Suprapubic skin (tissue), 4 donors: ENCODE data around the gene FRMD8. TPM values are rescaled to one million over a fixed set of nuclear protein-coding genes. Genes with fewer than 3 reads are reported as not detected.

Source experiments
- DNase-seq, 2 donors: peaks; one replicate each; pipeline ENCODE4 v3.0.0-alpha.2; 2019; ENCODE audit warnings: low spot score in 2 of 2
- H3K27ac ChIP-seq: fragments of 200-600 bp; sonication (generic); one replicate; pipeline ENCODE4 v1.5.1; 2019
- H3K27me3 ChIP-seq: fragments of 200-600 bp; sonication (generic); one replicate; pipeline ENCODE4 v1.5.1; 2019
- H3K36me3 ChIP-seq: fragments of 200-600 bp; sonication (generic); one replicate; pipeline ENCODE4 v1.5.1; 2019
- H3K4me1 ChIP-seq: fragments of 200-600 bp; sonication (generic); one replicate; pipeline ENCODE4 v1.5.1; 2019
- H3K4me3 ChIP-seq: fragments of 200-600 bp; sonication (generic); one replicate; pipeline ENCODE4 v1.5.1; 2019; ENCODE audit warnings: mild to moderate bottlenecking
- H3K9me3 ChIP-seq: fragments of 200-600 bp; sonication (generic); one replicate; pipeline ENCODE4 v1.5.1; 2019
- EP300 ChIP-seq: sonication (generic); formaldehyde crosslinking; IDR thresholded peaks from one replicate; pipeline ENCODE4 v1.6.1; 2017; ENCODE audit warnings: antibody characterized with exemption
- POLR2A ChIP-seq, 2 donors: fragments of 450-650 bp; IDR thresholded peaks; one replicate each; pipeline ENCODE4 v1.6.1; 2017; ENCODE audit warnings: antibody characterized with exemption in 2 of 2, mild to moderate bottlenecking in 2 of 2, moderate library complexity in 2 of 2
- POLR2AphosphoS5 ChIP-seq, 3 donors: sonication (generic); formaldehyde crosslinking; IDR thresholded peaks; one replicate each; pipeline ENCODE4 v1.6.1; 2017; ENCODE audit warnings: antibody characterized with exemption in 3 of 3
- WGBS: methylation state at CpG from one replicate; pipeline ENCODE4 v1.1.5; 2018; 5-methylcytosine and 5-hydroxymethylcytosine counted together
- total RNA-seq, 4 donors: library from RNA; depleted of rRNA; stranded (reverse); fragments of >200 nt; gene quantifications; one replicate each; pipeline ENCODE4 v1.1.0, GENCODE V29; 2016
- TF ChIP-seq, protein P1 (sequence below), 2 donors: fragments of 200-600 bp in 1 of 2; fragments of 450-650 bp in 1 of 2; sonication (generic) in 1 of 2; IDR thresholded peaks; one replicate each; pipeline ENCODE4 v1.5.1; 2016 to 2019; ENCODE audit warnings: antibody characterized with exemption in 2 of 2, mild to moderate bottlenecking in 1 of 2, moderate library complexity in 1 of 2

The FRMD8 gene
- total RNA-seq, 4 donors from 2014 or later = 56.2 to 107 (median 81.5) TPM

DNA sequence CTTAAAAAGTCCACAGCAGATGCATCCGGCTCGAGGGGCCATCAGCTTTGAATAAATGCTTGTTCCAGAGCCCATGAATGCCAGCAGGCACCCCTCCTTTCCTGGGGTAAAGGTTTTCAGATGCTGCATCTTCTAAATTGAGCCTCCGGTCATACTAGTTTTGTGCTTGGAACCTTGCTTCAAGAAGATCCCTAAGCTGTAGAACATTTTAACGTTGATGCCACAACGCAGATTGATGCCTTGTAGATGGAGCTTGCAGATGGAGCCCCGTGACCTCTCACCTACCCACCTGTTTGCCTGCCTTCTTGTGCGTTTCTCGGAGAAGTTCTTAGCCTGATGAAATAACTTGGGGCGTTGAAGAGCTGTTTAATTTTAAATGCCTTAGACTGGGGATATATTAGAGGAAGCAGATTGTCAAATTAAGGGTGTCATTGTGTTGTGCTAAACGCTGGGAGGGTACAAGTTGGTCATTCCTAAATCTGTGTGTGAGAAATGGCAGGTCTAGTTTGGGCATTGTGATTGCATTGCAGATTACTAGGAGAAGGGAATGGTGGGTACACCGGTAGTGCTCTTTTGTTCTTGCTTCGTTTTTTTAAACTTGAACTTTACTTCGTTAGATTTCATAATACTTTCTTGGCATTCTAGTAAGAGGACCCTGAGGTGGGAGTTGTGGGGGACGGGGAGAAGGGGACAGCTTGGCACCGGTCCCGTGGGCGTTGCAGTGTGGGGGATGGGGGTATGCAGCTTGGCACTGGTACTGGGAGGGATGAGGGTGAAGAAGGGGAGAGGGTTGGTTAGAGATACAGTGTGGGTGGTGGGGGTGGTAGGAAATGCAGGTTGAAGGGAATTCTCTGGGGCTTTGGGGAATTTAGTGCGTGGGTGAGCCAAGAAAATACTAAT lies 38.0 kb downstream of the FRMD8 start:
- peak overlapping the region; percentile 98 for H3K27ac ChIP-seq
- no peaks in the 10 kb centered on the region for H3K9me3 ChIP-seq
- H3K4me3 ChIP-seq = peak overlapping the region; percentile 91
- 3% methylated on average over 17 of the region's 18 CpGs for WGBS
- TF ChIP-seq POLR2AphosphoS5 (IDR thresholded peaks at IDR 0.05) = peak in 2 of 3 donors; percentile 49 to 74
- TF ChIP-seq, protein P1, sequence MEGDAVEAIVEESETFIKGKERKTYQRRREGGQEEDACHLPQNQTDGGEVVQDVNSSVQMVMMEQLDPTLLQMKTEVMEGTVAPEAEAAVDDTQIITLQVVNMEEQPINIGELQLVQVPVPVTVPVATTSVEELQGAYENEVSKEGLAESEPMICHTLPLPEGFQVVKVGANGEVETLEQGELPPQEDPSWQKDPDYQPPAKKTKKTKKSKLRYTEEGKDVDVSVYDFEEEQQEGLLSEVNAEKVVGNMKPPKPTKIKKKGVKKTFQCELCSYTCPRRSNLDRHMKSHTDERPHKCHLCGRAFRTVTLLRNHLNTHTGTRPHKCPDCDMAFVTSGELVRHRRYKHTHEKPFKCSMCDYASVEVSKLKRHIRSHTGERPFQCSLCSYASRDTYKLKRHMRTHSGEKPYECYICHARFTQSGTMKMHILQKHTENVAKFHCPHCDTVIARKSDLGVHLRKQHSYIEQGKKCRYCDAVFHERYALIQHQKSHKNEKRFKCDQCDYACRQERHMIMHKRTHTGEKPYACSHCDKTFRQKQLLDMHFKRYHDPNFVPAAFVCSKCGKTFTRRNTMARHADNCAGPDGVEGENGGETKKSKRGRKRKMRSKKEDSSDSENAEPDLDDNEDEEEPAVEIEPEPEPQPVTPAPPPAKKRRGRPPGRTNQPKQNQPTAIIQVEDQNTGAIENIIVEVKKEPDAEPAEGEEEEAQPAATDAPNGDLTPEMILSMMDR (IDR thresholded peaks at IDR 0.05) = no peak
- TF ChIP-seq POLR2A (IDR thresholded peaks at IDR 0.05) = peak in 1 of 2 donors; percentile 8
- TF ChIP-seq EP300 = no peak
- H3K27me3 ChIP-seq = no peaks in the 10 kb centered on the region
- peaks cover 11% of the 10 kb centered on the region for H3K36me3 ChIP-seq
- peaks cover 45% of the 10 kb centered on the region for H3K4me1 ChIP-seq
- peak; percentile 82 to 84 for DNase-seq

DNA sequence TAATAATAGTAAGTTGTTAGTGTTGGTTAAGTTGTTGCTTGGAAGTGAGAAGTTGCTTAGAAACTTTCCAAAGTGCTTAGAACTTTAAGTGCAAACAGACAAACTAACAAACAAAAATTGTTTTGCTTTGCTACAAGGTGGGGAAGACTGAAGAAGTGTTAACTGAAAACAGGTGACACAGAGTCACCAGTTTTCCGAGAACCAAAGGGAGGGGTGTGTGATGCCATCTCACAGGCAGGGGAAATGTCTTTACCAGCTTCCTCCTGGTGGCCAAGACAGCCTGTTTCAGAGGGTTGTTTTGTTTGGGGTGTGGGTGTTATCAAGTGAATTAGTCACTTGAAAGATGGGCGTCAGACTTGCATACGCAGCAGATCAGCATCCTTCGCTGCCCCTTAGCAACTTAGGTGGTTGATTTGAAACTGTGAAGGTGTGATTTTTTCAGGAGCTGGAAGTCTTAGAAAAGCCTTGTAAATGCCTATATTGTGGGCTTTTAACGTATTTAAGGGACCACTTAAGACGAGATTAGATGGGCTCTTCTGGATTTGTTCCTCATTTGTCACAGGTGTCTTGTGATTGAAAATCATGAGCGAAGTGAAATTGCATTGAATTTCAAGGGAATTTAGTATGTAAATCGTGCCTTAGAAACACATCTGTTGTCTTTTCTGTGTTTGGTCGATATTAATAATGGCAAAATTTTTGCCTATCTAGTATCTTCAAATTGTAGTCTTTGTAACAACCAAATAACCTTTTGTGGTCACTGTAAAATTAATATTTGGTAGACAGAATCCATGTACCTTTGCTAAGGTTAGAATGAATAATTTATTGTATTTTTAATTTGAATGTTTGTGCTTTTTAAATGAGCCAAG lies 38.9 kb downstream of the FRMD8 start:
- Histone ChIP-seq H3K9me3 (no peaks in the 10 kb centered on the region), H3K27me3 (no peaks in the 10 kb centered on the region), H3K27ac (peak overlapping the region; percentile 98), H3K36me3 (peaks cover 11% of the 10 kb centered on the region), H3K4me1 (peaks cover 45% of the 10 kb centered on the region), H3K4me3 (peak overlapping the region; percentile 91)
- WGBS = 2% methylated on average over 9 of the region's 9 CpGs
- peak; percentile 74 to 78 for DNase-seq
- TF ChIP-seq, protein P1 (IDR thresholded peaks at IDR 0.05) = peak in 1 of 2 donors; percentile 40
- TF ChIP-seq POLR2AphosphoS5 (IDR thresholded peaks at IDR 0.05) (peak; percentile 78 to 93 (median 83)), POLR2A (IDR thresholded peaks at IDR 0.05) (peak; percentile 57 to 66), EP300 (no peak)

DNA sequence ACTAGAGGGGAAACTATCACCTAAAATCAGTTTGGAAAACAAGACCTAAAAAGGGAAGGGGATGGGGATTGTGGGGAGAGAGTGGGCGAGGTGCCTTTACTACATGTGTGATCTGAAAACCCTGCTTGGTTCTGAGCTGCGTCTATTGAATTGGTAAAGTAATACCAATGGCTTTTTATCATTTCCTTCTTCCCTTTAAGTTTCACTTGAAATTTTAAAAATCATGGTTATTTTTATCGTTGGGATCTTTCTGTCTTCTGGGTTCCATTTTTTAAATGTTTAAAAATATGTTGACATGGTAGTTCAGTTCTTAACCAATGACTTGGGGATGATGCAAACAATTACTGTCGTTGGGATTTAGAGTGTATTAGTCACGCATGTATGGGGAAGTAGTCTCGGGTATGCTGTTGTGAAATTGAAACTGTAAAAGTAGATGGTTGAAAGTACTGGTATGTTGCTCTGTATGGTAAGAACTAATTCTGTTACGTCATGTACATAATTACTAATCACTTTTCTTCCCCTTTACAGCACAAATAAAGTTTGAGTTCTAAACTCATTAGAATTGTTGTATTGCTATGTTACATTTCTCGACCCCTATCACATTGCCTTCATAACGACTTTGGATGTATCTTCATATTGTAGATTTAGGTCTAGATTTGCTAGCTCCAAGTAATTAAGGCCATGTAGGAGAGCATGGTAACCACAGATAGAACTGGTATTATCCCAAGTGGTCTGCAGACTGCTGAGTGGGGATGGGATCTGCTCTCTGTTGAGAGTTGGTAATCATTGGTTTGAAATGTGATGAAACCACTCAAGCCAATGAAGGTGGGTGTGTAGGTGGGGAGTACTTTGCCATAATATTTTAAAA lies 39.8 kb downstream of the FRMD8 start:
- TF ChIP-seq, protein P1 (IDR thresholded peaks at IDR 0.05) = no peak
- peak; percentile 55 to 77 (median 61) for TF ChIP-seq POLR2AphosphoS5 (IDR thresholded peaks at IDR 0.05)
- TF ChIP-seq EP300 = no peak
- peak; percentile 6 to 25 for TF ChIP-seq POLR2A (IDR thresholded peaks at IDR 0.05)

DNA sequence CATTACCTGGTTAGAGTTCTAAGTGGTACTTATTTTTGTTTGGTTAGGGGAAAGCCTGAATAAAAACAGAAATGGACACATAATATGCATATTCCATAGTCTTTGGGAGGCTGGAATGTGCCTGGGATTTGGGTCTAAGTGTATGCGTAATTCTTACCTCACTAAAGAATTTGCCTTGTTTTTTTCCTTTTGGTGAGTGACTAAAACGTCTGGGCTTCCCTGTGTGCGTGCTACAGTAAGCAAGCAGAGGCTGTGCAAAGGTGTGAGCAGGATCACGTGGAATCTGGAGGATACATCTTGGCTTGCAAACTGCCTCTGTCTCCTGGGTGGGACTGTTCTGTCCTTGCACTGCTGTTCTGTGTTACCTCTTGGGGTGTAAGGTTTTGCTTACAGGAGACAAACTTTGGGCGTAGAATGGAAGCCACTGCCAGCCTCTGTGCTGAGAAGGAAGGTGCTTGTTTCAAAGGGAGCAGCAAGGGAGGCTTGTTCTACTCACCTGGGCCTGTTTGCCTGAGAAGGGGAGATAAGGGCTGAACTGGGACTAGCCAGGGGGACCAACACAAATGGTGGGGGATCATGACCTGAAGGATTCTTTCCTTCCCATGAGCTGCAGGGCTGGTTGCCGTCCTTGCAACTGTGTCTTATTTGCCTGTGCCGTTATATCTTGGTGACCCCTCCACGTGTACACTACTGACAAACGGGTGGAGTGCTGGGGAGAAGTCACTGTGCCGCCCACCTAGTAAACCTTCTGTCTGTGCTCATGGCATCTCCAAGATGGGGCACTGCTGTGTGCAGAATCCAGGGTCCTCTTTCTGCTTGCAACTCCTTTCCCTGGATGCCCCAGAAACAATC lies 40.6 kb downstream of the FRMD8 start:
- WGBS = 6% methylated on average over 10 of the region's 10 CpGs

More for the DNA sequence above, 39.8 kb downstream of the FRMD8 start:
- Histone ChIP-seq H3K36me3 (peaks cover 11% of the 10 kb centered on the region), H3K27ac (peak overlapping the region; percentile 98), H3K4me3 (peak overlapping the region; percentile 91), H3K4me1 (peaks cover 47% of the 10 kb centered on the region), H3K9me3 (no peaks in the 10 kb centered on the region), H3K27me3 (no peaks in the 10 kb centered on the region)
- peak; percentile 36 to 70 for DNase-seq
- WGBS = 1% methylated on average over 9 of the region's 9 CpGs

More for the DNA sequence above, 40.6 kb downstream of the FRMD8 start:
- peak overlapping the region; percentile 91 for H3K4me3 ChIP-seq
- H3K4me1 ChIP-seq = peaks cover 50% of the 10 kb centered on the region
- H3K36me3 ChIP-seq = peaks cover 11% of the 10 kb centered on the region
- H3K9me3 ChIP-seq = no peaks in the 10 kb centered on the region
- DNase-seq = peak; percentile 71 to 81
- TF ChIP-seq, protein P1 (IDR thresholded peaks at IDR 0.05) = no peak
- peak in 2 of 3 donors; percentile 14 to 22 for TF ChIP-seq POLR2AphosphoS5 (IDR thresholded peaks at IDR 0.05)
- no peak for TF ChIP-seq EP300
- TF ChIP-seq POLR2A (IDR thresholded peaks at IDR 0.05) = peak; percentile 55 to 69
- no peaks in the 10 kb centered on the region for H3K27me3 ChIP-seq
- peak overlapping the region; percentile 98 for H3K27ac ChIP-seq
